GM19193 (cell line): Measurements from ENCODE around the gene ABHD17C.

Experiments used
- POLR2A ChIP-seq: IDR thresholded peaks from 4 replicates; pipeline ENCODE4 v1.6.1; 2011; ENCODE audit not compliant: insufficient read depth, insufficient read length; ENCODE audit errors: extremely low read depth

ABHD17C gene

DNA sequence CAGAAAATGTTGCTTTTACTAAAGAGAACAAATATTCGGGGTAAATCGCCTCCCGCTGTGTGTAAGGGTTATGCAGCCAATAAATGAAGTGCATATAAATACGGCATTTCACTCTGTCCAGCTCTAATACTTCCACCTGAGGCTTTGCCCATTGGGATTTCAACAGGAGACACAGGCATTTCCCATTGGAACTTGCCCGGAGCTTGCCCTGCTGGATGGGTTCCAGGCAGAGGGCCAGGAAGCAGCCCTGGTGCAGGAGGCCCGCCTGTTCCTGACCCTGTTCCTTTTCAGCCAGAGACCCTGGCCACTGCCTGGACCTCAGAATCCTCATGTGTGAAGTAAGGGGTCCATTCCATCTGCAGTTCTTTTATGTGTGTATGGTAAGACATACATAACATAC lies 66.6 kb downstream of the ABHD17C start:
- TF ChIP-seq POLR2A, result no peak

DNA sequence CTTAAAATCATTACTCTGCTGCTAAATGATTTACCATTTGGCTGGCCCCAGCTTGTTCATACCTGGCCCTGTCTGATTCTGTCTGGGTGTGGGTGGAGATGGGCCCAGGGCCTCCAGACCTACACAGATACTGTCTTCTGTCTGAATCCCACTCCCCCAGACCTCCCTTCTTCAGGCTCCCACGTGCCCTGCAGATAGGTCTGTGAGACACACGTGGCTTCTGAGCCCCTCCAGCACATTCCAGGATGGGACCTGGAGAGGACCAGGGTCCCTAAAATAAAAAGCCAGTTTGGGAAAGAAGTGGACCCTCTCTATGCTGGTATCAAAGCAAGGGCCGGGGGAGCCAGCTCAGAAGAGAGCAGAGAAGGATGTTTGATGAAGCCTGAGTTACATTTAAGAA lies 69.4 kb downstream of the ABHD17C start:
- no peak for TF ChIP-seq POLR2A

DNA sequence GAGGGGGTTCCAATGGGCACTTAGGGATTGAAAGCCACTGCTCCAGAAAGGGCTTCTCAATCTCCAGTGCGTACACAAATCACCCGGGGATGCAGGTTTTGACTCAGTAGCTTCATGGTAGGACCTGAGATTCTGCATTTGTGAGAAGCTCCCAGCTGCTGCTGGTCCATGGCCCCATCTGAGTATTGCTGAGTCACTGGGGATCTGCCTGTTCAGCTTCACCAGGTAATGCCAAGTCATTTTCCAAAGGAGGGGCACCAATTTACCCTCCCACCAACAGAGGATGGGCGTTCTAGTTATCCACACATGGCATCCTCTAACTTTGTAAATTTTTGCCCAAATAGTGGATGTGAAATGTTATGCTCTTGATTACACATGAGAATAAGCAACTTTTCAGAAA lies 71.2 kb downstream of the ABHD17C start:
- TF ChIP-seq POLR2A, result no peak

DNA sequence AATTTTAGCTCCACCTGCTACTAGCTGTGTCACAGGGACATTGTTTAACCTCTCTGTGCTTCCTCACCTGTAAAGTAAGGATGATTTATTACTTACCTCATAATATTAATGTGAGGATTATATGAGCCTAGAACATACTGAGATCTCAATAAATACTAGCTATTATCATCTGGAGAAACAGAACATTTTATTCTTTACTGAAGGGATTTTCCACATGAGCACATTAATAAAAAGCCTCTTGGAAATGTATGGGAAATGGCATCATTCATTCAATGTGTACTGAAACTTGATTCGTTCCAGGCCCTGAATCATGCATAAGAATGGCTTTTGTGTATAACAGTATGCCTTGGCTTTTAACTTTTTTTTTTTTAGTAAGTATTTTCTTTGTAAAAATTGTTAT lies 73.0 kb downstream of the ABHD17C start:
- TF ChIP-seq POLR2A, result no peak

DNA sequence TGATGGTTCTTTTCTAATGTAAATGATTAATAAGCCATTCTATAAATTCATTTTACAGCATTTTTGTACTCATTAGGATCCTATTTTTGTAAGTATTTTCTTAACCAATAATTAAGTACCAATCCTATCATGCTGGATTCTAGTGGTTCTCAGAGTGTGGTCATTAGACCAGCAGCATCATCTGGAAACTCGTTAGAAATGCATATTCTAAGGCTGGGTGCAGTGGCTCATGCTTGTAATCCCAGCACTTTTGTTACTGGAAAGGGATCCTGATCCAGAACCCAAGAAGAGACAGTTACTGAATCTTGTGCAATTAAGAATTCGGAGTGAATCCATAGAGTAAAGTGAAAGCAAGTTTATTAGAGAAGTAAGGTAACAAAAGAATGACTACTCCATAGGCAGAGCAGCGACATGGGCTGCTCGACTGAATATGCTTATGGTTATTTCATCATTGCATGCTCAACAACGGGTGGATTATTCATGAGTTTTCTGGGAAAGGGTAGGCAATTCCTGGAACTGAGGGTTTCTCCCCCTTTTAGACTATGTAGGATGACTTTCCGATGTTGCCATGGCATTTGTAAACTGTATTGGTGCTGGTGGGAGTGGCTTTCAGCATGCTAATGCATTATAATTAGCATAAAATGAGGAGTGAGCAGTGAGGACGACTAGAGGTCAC lies 74.2 kb downstream of the ABHD17C start:
- no peak for TF ChIP-seq POLR2A

DNA sequence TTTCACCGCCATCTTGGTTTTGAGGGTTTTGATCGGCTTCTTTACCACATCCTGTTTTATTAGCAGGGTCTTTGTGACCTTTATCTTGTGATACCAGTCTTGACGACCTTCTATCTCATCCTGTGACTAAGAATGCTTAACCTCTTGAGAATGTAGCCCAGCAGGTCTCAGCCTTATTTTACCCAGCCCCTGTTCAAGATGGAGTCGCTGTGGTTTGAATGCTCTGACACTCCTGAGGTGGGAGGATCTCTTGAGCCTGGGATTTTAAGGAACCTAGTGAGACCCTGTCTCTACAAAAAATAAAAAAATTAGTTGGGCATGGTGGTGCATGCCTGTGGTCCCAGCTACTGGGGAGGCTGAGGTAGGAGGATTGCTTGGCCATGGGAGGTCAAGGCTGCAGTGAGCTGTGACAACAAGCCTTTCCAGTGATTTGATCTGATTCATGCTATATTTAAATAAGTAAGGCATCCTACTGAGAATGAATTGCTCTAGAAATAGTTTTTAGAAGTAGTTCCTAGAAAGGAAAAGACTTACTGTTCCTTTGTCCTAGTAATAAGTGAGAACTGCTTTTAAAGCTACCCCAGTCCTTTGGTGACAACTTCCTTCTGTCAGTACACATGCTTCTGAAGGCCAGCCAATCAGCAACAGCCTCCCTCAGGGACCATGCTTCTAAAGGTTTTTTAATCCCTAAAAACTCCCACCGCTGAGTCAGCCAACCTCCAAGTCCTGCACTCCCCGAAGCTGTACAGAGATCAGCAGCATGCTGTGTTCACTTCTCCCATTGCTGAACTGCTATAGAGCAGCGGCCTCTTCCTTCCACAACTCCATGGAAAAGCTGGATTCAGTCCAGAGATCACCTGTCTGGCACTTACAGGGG lies 75.0 kb downstream of the ABHD17C start:
- TF ChIP-seq POLR2A, result no peak

DNA sequence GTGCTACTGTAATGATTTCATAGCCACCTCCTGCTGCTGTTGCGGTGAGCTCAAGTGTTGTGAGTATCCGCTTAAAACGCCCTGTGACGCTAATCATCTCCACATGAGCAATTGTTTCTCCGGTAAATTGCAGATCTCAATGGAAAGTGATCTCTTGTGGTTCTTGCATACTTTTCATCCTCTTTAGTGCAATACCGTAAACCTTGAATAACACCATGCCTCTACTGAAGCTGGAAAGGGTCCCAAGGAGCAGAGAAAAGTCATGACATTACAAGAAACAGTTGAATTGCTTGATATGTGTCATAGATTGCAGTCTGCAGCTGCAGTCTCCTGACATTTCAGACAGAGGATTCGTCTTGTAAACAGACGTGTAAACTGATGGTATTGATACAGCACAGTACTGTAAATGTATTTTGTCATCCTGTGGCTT lies 78.0 kb downstream of the ABHD17C start:
- TF ChIP-seq POLR2A, result no peak

DNA sequence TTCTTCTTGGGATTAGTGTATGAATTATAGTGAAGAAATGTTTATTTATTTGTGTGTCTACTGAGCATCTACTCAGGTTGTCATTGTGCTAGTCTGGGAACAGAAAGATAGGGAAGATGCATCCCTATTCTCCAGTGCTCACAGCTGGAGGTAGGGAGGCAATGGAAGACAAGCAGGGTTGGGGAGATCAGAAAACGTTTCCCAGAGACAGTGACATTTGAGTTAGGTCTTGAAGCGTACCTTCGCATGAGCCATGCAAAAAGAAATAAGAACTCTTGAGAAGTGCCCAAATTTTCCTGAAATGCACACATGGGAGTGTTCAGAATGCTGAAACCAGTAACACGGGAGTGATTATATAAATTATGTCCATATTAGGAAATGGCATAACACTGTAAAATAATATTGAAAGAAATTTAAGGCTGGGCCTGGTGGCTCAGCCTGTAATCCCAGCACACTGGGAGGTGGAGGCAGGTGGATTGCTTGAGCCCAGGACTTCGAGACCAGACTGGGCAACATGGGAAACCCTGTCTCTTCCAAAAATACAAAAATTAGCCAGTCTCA lies 78.8 kb downstream of the ABHD17C start:
- no peak for TF ChIP-seq POLR2A

DNA sequence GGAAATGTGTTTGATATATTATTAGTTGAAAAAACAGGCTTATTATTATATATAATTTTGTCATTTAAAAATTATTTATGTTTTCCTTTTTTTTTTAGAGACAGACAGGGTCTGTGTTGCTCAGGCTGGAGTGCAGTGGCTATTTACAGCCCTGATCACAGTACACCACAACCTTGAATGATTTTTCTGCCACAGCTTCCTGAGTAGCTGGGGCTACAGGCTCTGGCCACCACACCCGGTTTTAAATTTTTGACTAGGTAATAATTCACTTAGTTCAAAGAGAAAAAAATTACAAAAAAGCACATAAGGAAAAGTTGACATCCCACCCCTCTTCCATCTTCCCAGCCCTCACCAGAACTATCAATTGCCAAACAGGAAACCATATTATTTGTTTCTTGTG lies 79.4 kb downstream of the ABHD17C start:
- TF ChIP-seq POLR2A, result no peak

DNA sequence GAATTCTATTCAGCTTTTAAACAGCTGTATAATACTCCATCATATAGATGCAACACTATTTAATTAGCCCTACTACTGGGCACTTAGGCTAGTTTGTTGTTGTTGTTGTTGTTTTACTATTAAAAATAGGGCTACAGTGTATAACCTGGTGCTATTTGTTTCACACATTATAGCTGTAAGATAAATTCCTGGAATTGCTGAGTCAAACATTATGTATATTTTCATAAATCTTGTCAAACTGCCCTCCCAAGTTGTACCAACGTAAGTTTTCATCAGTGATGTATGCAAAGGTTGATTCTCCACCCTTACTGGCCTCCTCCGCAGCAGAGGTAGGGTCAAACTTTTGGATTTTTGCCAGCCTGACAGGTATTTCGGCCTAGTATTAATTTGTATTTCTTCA lies 80.2 kb downstream of the ABHD17C start:
- no peak for TF ChIP-seq POLR2A

DNA sequence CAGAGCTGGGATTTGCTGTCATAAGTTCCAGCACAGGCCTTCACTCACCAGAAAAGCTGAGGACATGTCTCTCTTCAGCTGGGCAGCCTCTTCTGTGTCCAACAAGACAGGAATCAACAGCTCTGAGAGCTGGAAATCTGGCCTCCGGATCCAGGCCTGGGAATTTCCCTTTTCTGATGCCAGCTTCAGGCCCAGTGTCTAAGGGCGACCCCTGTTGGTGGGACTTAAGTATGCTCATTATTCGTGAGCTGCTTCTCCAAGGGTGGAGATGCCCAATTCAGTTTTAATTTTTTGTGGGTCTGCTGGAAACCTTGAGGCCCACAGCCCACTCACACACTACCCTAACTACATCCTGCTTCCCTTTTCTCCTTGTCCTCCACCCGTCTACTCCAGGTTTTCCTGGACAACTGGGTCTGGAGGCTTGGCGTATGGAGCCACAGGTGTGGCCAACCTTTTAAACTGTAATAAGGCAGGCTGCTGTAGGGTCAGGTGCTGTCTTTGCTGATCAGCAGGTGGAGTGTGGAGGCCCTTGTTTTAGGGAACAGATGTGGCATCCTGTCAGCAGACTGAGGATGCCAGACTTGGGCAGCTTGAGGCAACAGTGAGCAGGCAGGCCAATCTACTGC lies 81.4 kb downstream of the ABHD17C start:
- no peak for TF ChIP-seq POLR2A

DNA sequence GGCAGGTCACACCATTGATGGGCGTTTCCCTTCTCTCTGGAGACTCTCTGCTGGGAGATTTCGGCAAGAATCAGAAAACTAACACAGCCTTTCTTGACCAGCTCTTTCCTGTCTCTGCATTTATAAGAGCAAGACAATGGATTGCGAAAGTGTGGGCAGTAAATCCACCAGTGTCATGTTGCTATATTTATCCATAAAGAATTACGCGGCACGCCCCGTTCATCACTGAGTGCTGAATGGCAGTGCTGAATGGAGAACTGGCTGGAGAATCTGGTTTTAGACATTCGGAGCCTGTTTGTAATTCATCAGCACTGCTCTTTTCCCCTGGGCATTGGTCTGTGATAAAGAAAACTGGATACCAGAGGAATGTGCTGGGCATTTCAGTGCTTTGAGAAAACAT lies 82.0 kb downstream of the ABHD17C start:
- no peak for TF ChIP-seq POLR2A

DNA sequence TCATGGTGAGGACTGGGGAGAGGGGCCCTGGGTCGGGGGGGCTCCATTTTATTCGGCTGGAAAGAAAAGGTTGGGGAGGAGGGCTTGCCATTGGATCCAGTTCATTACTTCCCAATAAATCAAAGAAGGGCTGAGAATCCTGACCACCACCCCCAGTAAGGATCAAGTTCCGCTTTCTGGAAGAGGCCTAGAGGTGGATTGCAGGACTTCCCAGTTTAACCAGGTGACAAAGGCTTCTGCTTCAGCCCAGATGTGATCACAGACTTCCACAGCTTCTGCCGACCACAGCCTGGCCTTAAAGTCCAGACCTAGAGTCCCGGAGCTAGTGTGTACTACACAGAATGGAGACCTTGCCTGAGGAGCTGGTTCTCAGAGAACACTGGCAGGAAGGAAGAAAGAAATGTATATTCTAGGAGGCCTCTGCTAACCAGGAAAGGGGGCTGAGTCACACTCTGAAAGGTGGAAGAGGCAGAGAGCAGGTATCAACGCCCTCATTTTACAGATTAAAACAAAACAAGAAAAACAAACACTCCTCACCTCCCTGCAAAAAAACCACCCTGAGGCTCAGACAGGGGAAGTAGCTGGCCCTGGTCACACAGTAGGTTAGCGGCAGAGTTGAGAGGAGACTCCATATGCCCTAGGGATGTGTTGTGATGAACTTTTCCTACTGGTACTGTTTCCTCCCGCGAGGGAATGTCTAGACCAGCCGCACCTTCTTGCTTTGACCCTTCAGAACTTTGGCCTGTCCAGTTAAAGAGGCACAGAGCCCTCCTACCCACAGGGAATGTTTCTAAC lies 82.9 kb downstream of the ABHD17C start:
- TF ChIP-seq POLR2A, result no peak

DNA sequence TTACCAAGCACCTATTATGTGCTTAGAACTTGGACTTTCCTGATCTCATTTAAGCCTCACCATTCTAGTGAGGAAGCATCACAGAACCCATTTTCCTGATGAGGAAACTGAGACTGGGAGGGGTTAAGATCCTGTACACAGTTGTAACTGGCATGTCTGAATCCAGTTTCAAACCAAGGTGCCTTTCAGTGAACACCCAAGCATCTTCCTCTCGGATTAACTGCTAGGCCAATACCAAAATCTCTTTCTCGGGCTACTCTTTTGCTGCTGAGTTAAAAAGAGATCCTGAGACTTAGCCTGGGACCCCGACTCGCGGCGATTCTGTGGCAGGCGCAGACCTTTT lies 83.5 kb downstream of the ABHD17C start:
- no peak for TF ChIP-seq POLR2A
